Transverse colon (tissue), 4 donors: ENCODE results near the gene TSPOAP1. TPM values are rescaled to one million over a fixed set of nuclear protein-coding genes. Genes with fewer than 3 reads are reported as not detected.

Source experiments
- DNase-seq: peaks from one replicate; pipeline ENCODE4 v3.0.0-alpha.2; 2019
- H3K27ac ChIP-seq, 4 donors: fragments of 200-600 bp; sonication (generic); 2 replicates each; pipeline ENCODE4 v1.5.1; 2016 to 2018; ENCODE audit warnings: inconsistent platforms in 4 of 4
- H3K27me3 ChIP-seq: fragments of 200-600 bp; sonication (generic); 2 replicates; pipeline ENCODE4 v1.5.1; 2017; ENCODE audit warnings: inconsistent platforms
- H3K36me3 ChIP-seq, 4 donors: fragments of 200-600 bp; sonication (generic); 2 replicates each; pipeline ENCODE4 v1.5.1; 2017 to 2019; ENCODE audit warnings: inconsistent platforms in 4 of 4
- H3K4me1 ChIP-seq, 4 donors: fragments of 200-600 bp; sonication (generic); 2 replicates each; pipeline ENCODE4 v1.5.1; 2017 to 2020; ENCODE audit warnings: inconsistent platforms in 4 of 4
- H3K4me3 ChIP-seq, 4 donors: fragments of 200-600 bp; sonication (generic); 1 replicate in 1 of 4; 2 replicates in 3 of 4; pipeline versions ENCODE4 v1.5.1 to v1.6.1; 2017 to 2019; ENCODE audit warnings: inconsistent platforms in 4 of 4
- H3K9me3 ChIP-seq, 2 donors: fragments of 200-600 bp; sonication (generic); 2 replicates each; pipeline ENCODE4 v1.5.1; 2017 to 2019; ENCODE audit warnings: inconsistent platforms in 2 of 2
- EP300 ChIP-seq: sonication (generic); formaldehyde crosslinking; IDR thresholded peaks from one replicate; pipeline ENCODE4 v1.6.1; 2017; ENCODE audit warnings: antibody characterized with exemption, low read depth
- POLR2A ChIP-seq: fragments of 450-650 bp; IDR thresholded peaks from one replicate; pipeline ENCODE4 v1.6.1; 2016; ENCODE audit warnings: antibody characterized with exemption, mild to moderate bottlenecking, moderate library complexity
- POLR2AphosphoS5 ChIP-seq, 3 donors: sonication (generic); formaldehyde crosslinking; IDR thresholded peaks; one replicate each; pipeline ENCODE4 v1.6.1; 2016; ENCODE audit warnings: antibody characterized with exemption in 3 of 3
- WGBS, 2 donors: methylation state at CpG; one replicate each; pipeline ENCODE4 v1.1.5; 2018; ENCODE audit warnings: low coverage in 1 of 2; 5-methylcytosine and 5-hydroxymethylcytosine counted together
- in situ Hi-C, 4 donors: fragments of 200-750 bp; cut with MboI; loops; one replicate each; pipeline versions ENCODE4 v1.15.0 to v1.15.1; 2017; ENCODE audit warnings: low sequenced_read_pairs in 3 of 4, low pct_ligation_motif_present in 1 of 4, low pct_unique_long_range_greater_than_20kb in 1 of 4
- intact Hi-C: fragments of 100-400 bp; cut with DNase I; formaldehyde crosslinking; loops from one replicate; pipeline ENCODE4 v1.15.1; 2023; ENCODE audit warnings: low total_unique reads
- total RNA-seq, 4 donors: library from RNA; depleted of rRNA; stranded (reverse); fragments of >200 nt; gene quantifications; one replicate each; pipeline ENCODE4 v1.1.0, GENCODE V29; 2016
- TF ChIP-seq, protein P1 (sequence below), 5 experiments: fragments of 200-600 bp in 3 of 5; fragments of 450-650 bp in 2 of 5; sonication (generic) in 3 of 5; IDR thresholded peaks; 1 replicate in 2 of 5; 2 replicates in 3 of 5; pipeline ENCODE4 v1.5.1; 2016 to 2017; ENCODE audit warnings: antibody characterized with exemption in 5 of 5, inconsistent platforms in 3 of 5, mild to moderate bottlenecking in 2 of 5, moderate library complexity in 1 of 5

The TSPOAP1 gene
- total RNA-seq, 4 donors from 2014 or later: 4.4 to 21.7 (median 9.4) TPM

DNA sequence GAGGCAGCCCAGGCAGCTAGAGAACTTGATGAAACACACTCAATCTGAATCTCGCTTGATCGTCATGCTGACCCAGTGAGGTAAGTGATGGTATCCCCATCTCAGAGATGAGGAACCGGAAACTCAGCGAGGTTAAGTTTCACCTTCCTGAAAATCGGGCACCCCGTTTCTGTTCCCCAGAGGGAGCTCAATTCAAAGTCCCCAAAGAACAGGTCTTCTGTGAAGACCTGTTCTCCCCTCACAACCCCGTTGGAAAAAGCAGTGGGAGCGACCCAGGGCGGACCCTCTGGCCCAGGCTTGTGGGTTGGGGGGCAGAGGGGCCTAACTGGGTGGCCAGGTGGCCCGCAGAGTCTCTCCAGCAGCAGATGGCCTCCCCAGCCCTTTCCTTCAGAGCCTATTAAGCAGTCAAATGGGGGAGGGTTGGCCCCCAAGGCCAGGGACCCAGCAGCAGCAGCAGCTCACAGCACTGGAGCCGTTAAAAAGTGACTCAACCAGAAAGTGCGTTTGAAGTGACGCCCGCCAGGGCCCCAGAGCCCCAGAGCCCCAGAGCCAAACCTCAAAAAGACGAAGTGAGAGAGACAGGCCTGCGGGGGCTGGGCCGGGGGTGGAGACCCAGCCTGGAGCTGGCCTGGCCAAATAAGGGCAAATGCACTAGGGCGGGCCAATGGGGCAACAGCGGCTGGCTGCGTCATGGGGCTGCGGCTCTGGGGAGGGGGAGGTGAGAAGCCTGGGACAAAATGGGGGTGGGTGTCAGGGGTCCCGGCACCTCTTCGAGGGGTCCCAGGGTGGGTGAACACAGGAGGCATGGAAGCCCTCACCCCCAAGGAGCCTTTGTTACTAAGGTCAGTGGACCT, 9.2 kb upstream of the TSPOAP1 start:
- peak; percentile 41 to 54 (median 44) for TF ChIP-seq POLR2AphosphoS5 (IDR thresholded peaks at IDR 0.05)
- TF ChIP-seq, protein P1, sequence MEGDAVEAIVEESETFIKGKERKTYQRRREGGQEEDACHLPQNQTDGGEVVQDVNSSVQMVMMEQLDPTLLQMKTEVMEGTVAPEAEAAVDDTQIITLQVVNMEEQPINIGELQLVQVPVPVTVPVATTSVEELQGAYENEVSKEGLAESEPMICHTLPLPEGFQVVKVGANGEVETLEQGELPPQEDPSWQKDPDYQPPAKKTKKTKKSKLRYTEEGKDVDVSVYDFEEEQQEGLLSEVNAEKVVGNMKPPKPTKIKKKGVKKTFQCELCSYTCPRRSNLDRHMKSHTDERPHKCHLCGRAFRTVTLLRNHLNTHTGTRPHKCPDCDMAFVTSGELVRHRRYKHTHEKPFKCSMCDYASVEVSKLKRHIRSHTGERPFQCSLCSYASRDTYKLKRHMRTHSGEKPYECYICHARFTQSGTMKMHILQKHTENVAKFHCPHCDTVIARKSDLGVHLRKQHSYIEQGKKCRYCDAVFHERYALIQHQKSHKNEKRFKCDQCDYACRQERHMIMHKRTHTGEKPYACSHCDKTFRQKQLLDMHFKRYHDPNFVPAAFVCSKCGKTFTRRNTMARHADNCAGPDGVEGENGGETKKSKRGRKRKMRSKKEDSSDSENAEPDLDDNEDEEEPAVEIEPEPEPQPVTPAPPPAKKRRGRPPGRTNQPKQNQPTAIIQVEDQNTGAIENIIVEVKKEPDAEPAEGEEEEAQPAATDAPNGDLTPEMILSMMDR (IDR thresholded peaks at IDR 0.05): peak in 1 of 5 experiments; percentile 9
- TF ChIP-seq EP300: no peak
- TF ChIP-seq POLR2A: peak; percentile 68
- 28% methylated on average over 22 of the region's 23 CpGs; no CpG with 5 or more reads in 1 of the 2 donors for WGBS, 2 donors
- Histone ChIP-seq H3K4me3 (peak overlapping the region in 2 of 4 donors; percentile 4 to 32), H3K27ac (peak overlapping the region; percentile 88 to 96 (median 89)), H3K9me3 (no peaks in the 10 kb centered on the region), H3K27me3 (no peaks in the 10 kb centered on the region), H3K36me3 (no peaks in the 10 kb centered on the region), H3K4me1 (peaks cover 16 to 50% (median 28%) of the 10 kb centered on the region in 4 donors)
- intact Hi-C loops (no loop called here), in situ Hi-C loops (no loop called here)
- peak; percentile 85 for DNase-seq

DNA sequence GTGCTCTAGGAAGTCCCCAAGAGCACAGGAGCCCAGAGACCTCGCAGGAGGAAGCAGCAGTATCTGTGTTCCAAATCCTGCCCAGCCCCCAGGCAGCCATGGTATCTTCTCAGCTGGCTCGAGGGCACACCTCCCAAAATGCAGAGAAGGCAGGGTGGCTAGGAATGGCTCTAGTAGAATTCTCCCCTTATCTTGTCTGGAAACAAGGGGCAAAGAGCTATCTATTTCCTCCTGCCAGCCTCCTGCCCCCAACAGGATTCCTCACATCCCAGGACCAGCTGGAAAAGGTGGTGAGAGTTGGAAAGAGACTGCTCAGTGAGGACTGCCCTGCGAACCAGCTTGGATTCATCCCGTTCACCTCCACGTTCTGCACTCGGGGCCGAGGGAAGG, 8.6 kb upstream of the TSPOAP1 start:
- Histone ChIP-seq H3K27ac (peak overlapping the region; percentile 88 to 96 (median 89)), H3K36me3 (no peaks in the 10 kb centered on the region), H3K4me3 (peak overlapping the region in 1 of 4 donors; percentile 32), H3K4me1 (peaks cover 16 to 50% (median 28%) of the 10 kb centered on the region in 4 donors), H3K27me3 (no peaks in the 10 kb centered on the region), H3K9me3 (no peaks in the 10 kb centered on the region)
- no peak for TF ChIP-seq EP300
- no peak for TF ChIP-seq POLR2AphosphoS5 (IDR thresholded peaks at IDR 0.05)
- TF ChIP-seq, protein P1 (IDR thresholded peaks at IDR 0.05): no peak
- TF ChIP-seq POLR2A: no peak
- in situ Hi-C loops (no loop called here), intact Hi-C loops (no loop called here)
- DNase-seq: peak; percentile 52
- 28% methylated on average over 7 of the region's 7 CpGs; no CpG with 5 or more reads in 1 of the 2 donors for WGBS, 2 donors

DNA sequence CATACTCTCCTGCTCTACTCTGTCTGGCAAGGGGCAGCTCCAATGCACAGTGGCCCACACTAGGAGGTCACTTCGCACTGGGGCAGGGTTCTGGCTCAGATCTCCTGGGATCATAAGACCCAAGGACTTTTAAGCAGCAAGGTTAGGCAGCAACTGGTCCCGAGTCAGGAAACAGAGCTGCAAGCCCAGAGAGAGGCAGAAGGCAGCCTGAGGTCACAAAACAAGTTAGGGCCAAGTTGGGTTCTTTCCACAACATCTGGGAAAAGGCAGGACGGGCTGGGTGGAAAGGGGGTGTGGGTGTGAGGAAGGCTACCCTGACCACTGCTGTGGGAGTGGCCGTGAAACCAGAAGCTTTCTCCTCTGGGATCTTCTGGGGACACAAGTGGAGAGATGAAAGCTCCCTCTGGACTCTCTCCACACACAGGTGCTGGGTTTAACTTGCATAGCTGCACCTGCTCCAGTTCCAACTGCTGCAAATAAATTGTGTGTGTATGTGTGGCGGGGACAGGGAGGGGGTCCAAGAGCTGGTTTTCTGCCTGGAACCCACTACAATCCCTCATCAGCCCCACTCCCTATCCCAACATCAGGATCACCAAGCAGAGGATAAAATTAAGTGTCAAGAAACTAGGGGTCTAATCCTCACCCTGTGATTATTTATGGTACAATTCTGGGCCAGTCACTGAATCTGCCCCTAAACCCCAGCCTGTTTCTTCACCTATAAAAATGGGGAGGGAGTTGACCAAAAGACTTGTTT, 8.0 kb upstream of the TSPOAP1 start:
- no peak overlapping the region for H3K4me3 ChIP-seq

More for the DNA sequence above, 8.0 kb upstream of the TSPOAP1 start:
- in situ Hi-C loops: no loop called here
- no peaks in the 10 kb centered on the region for H3K36me3 ChIP-seq
- no peaks in the 10 kb centered on the region for H3K9me3 ChIP-seq
- WGBS, 2 donors: 20 to 35% methylated on average over 1 to 5 of the region's 5 CpGs
- peak overlapping the region; percentile 88 to 96 (median 89) for H3K27ac ChIP-seq
- TF ChIP-seq, protein P1 (IDR thresholded peaks at IDR 0.05): no peak
- TF ChIP-seq POLR2AphosphoS5 (IDR thresholded peaks at IDR 0.05) (no peak), EP300 (no peak), POLR2A (no peak)
- H3K27me3 ChIP-seq: no peaks in the 10 kb centered on the region
- intact Hi-C loops: no loop called here
- DNase-seq: no peak
- peaks cover 16 to 50% (median 28%) of the 10 kb centered on the region in 4 donors for H3K4me1 ChIP-seq
